ENCODE data around the gene RNF8.
"Not testable (repeated sequence)": the region's sequence is repeated elsewhere in the genome, so short reads cannot be mapped to it uniquely, and the experiment has no call there.

Gene RNF8

GRCh38 chr6:37353761-37354525 is at the start of gene RNF8:
Gene RNF8, plus strand, starts transcription at chr6:37353983. Its CDS starts 182 bp downstream, at chr6:37354165.
- DNase-seq (ENCODE audit: low spot score): peak; percentile 79

- DNase-seq (ENCODE audit: low spot score): no peak
Measured at GRCh38 chr6:37304766-37305165, 49.0 kb upstream of the RNF8 start.

- peak; percentile 57 for DNase-seq (ENCODE audit: low spot score)
Measured at GRCh38 chr6:37305841-37306425, 47.9 kb upstream of the RNF8 start.

GRCh38 chr6:37306624-37307222 is 47.1 kb upstream of the RNF8 start:
- DNase-seq (ENCODE audit: low spot score): no peak

- DNase-seq (ENCODE audit: low spot score): not testable (repeated sequence)
Measured at GRCh38 chr6:37307484-37307883, 46.3 kb upstream of the RNF8 start.

GRCh38 chr6:37308069-37308815 is 45.5 kb upstream of the RNF8 start:
- peak; percentile 63 for DNase-seq (ENCODE audit: low spot score)

- peak; percentile 70 for DNase-seq (ENCODE audit: low spot score)
Measured at GRCh38 chr6:37309046-37309445, 44.7 kb upstream of the RNF8 start.

- DNase-seq (ENCODE audit: low spot score): no peak
Measured at GRCh38 chr6:37309692-37310091, 44.1 kb upstream of the RNF8 start.

- DNase-seq (ENCODE audit: low spot score): peak; percentile 90
Measured at GRCh38 chr6:37310966-37311365, 42.8 kb upstream of the RNF8 start.

- DNase-seq (ENCODE audit: low spot score): peak; percentile 50
Measured at GRCh38 chr6:37311741-37312473, 41.9 kb upstream of the RNF8 start.

GRCh38 chr6:37313723-37314486 is 39.9 kb upstream of the RNF8 start:
- no peak for DNase-seq (ENCODE audit: low spot score)

GRCh38 chr6:37314487-37315156 is 39.2 kb upstream of the RNF8 start:
- DNase-seq (ENCODE audit: low spot score): peak; percentile 99

- DNase-seq (ENCODE audit: low spot score): no peak
Measured at GRCh38 chr6:37315157-37315515, 38.6 kb upstream of the RNF8 start.

GRCh38 chr6:37316071-37316470 is 37.7 kb upstream of the RNF8 start:
- DNase-seq (ENCODE audit: low spot score): no peak

GRCh38 chr6:37317312-37318038 is 36.3 kb upstream of the RNF8 start:
- no peak for DNase-seq (ENCODE audit: low spot score)

GRCh38 chr6:37319156-37319555 is 34.6 kb upstream of the RNF8 start:
- no peak for DNase-seq (ENCODE audit: low spot score)

- no peak for DNase-seq (ENCODE audit: low spot score)
Measured at GRCh38 chr6:37319856-37320480, 33.8 kb upstream of the RNF8 start.

- no peak for DNase-seq (ENCODE audit: low spot score)
Measured at GRCh38 chr6:37320646-37321045, 33.1 kb upstream of the RNF8 start.

GRCh38 chr6:37321101-37321500 is 32.7 kb upstream of the RNF8 start:
- DNase-seq (ENCODE audit: low spot score): no peak
